Hindlimb muscle (tissue), 1 donor: ENCODE measurements around the gene TNIK. TPM values are rescaled to one million over a fixed set of nuclear protein-coding genes. Genes with fewer than 3 reads are reported as not detected.
A peak's percentile ranks its signal among the peaks of the same experiment; 100 is the strongest.
"Not testable (repeated sequence)": the region's sequence is repeated elsewhere in the genome, so short reads cannot be mapped to it uniquely, and the experiment has no call there.

ENCODE experiments used
- DNase-seq: peaks from one replicate; pipeline ENCODE4 v3.0.0-alpha.2; 2013
- polyA plus RNA-seq: library from polyadenylated mRNA; unstranded; fragments of 120-200 nt; gene quantifications from one replicate; pipeline ENCODE4 v1.2.1, GENCODE V29; 2013; ENCODE audit not compliant: insufficient read length

TNIK gene
- polyA plus RNA-seq, 1 donor, result 49.1 TPM

GRCh38 chr3:171121801-171122200 is 338.4 kb downstream of the TNIK start:
- no peak for DNase-seq

DNA sequence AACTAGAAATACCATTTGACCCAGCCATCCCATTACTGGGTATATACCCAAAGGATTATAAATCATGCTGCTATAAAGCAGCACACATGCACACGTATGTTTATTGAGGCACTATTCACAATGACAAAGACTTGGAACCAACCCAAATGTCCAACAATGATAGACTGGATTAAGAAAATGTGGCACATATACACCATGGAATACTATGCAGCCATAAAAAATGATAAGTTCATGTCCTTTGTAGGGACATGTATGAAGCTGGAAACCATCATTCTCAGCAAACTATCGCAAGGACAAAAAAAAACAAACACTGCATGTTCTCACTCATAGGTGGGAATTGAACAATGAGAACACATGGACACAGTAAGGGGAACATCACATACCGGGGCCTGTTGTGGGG is 340.8 kb downstream of the TNIK start:
- not testable (repeated sequence) for DNase-seq

DNA sequence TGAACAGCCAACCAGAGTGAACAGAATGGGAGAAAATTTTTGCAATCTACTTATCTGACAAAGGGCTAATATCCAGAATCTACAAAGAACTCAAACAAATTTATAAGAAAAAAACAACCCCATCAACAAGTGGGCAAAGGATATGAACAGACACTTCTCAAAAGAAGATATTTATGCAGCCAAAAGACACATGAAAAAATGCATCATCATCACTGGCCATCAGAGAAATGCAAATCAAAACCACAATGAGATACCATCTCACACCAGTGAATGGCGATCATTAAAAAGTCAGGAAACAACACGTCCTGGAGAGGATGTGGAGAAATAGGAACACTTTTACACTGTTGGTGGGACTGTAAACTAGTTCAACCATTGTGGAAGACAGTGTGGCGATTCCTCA is 341.2 kb downstream of the TNIK start:
- not testable (repeated sequence) for DNase-seq

- no peak for DNase-seq
Measured at GRCh38 chr3:171116824-171117395, 343.3 kb downstream of the TNIK start.

DNA sequence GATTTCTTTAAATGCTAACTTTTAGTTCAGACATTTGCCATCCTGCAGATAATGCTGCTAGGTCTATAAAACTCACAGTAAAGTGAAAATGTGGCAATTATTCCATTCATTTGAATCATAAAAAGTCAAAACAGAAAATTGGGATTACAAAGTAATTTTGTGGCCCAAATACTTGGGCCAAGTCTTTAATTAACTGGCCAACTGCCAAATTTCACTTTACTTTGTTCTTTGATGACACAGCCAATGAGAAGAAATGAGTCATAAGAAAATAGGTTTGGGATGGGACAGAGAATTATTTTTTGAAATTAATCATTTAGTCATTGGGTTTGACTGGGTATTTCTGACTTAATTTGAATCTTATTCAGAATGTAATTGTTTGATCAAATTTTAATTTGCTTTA is 343.8 kb downstream of the TNIK start:
- no peak for DNase-seq

DNA sequence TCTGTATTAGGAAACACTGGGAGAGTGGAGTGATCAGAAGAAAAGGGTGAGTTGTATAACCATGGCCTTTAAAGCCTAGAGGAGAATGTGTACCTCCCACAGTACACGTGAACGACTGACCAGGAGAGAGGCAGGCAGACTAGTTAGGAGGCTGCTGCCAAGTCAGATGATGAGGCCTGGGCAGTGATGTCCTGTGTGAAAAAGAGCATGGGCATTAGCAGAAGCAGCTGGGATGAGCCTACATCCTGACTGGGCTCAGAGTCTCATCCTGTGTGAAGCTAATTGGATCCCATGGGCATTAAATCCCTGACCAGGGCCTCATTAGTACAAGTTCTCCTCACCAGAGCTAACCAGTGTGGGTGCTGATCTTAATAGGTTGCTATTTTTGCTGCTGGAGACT is 344.5 kb downstream of the TNIK start:
- DNase-seq, result no peak

GRCh38 chr3:171113716-171114115 is 346.5 kb downstream of the TNIK start:
- no peak for DNase-seq

GRCh38 chr3:171110715-171111114 is 349.5 kb downstream of the TNIK start:
- DNase-seq, result no peak

- no peak for DNase-seq
Measured at GRCh38 chr3:171108066-171108465, 352.1 kb downstream of the TNIK start.

- DNase-seq, result no peak
Measured at GRCh38 chr3:171103185-171103584, 357.0 kb downstream of the TNIK start.

- DNase-seq, result no peak
Measured at GRCh38 chr3:171101982-171102641, 358.1 kb downstream of the TNIK start.

- DNase-seq, result no peak
Measured at GRCh38 chr3:171099911-171100310, 360.3 kb downstream of the TNIK start.

GRCh38 chr3:171095063-171095462 is 365.1 kb downstream of the TNIK start:
- no peak for DNase-seq

- no peak for DNase-seq
Measured at GRCh38 chr3:171094411-171094810, 365.8 kb downstream of the TNIK start.

DNA sequence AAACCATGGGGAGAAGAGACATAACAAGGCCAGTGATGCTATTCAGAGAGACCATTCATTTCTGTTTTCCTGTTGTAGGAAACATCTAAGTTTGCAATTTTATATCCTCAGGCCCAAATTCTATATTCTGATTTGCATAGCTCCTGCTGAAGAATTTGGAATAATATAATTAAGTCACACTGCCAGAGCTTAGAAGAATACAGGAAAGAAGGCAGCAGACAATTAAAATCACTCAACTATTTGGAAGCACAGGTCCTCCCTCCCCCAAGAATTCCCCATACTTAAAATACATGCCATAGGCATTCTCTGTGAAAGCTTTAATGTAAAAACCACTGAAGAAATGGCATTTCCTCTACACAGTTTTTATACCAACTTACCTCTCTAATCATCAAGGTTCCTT is 366.7 kb downstream of the TNIK start:
- no peak for DNase-seq

DNA sequence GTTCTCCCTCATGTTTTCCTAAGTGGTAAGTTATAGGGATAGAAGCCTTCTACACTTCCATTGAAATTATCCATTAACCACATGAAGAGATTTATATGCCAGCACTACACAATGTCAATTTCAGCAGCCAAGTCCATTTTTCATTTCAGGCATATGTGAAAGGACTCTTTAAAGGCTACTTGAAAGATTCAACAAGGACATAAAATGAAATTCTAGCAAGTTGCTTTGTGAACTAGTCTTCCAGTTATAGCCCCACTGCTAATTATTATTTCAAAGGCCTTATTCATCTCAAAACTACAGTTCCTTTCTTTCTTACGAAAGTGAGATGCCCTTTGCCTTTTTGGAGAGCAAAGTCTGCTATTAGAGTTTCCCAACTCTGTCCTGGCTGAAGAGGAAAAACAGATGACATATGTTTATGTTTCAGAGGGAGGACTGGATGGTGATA is 367.7 kb downstream of the TNIK start:
- no peak for DNase-seq

DNA sequence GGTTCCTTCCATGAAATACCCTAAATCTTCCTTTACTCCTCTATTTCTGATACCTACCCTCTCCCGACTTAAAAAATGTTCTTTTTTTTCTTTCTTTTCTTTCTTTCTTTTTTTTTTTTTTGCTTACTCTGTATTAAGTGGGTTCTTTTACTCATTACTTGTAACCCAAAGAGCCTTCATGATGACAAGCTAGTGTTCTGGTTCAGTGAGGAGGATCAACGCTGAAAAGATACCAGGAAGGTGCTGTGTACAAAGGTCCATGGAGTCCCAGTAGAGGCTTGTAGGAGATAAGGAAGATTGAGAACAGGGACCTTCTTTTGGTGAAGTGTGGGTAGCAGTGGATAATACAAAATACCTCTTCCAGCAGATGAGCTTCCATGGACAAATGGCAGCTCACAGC is 369.9 kb downstream of the TNIK start:
- DNase-seq, result no peak

DNA sequence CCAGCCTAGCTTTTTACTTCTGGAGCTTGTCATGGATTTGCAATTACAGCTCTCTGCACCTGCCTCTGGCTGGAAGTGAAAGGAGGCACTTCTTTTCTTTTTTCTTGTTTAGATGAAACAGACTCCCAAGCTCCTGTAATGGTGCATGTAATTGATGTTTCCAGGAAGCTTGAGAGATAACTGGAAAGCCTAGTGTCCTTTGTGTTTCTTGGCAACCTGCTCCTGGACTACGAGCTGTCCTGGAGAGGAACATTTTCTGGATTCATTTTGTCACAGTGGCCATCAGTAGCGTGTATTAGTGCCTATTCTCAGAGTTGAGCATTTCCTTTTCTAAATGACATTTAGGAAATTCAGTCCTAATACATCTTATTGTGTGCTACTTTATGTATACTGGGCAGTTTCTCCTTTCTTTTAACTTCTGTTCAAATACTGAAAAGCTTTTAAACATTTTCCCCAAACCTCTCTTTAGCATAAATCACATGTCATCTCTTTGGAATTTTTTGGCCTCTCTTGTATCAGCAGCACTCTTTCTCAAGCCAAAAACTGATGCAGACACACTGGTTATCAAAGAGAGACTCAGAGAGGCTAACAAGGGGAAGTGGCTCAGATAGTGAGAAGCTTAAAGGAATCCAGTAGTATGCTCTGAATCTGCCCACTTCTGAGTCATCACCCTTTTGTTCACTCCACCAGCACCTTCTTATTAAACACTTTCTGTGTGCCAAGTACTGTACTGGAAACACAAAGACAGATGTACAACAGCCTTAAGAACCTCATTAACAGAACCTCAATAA is 371.0 kb downstream of the TNIK start:
- DNase-seq, result peak; percentile 22

GRCh38 chr3:171088496-171088895 is 371.7 kb downstream of the TNIK start:
- no peak for DNase-seq

- DNase-seq, result no peak
Measured at GRCh38 chr3:171086914-171087313, 373.3 kb downstream of the TNIK start.

GRCh38 chr3:171077261-171077660 is 382.9 kb downstream of the TNIK start:
- no peak for DNase-seq

DNA sequence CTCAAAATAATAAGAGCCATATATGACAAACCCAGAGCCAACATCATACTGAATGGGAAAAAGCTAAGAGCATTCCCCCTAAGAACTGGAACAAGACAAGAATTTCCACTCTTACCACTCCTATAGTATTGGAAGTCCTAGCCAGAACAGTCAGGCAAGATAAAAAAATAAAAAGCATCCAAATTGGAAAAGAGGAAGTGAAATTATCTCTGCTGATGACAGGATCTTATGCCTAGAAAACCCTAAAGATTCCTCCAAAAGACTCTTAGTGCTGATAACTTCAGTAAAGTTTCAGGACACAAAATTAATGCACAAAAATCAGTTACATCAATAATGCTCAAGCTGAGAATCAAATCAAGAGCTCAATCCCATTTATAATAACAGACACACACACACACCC is 387.8 kb downstream of the TNIK start:
- peak; percentile 29 for DNase-seq

GRCh38 chr3:171068658-171069057 is 391.5 kb downstream of the TNIK start:
- DNase-seq, result no peak

DNA sequence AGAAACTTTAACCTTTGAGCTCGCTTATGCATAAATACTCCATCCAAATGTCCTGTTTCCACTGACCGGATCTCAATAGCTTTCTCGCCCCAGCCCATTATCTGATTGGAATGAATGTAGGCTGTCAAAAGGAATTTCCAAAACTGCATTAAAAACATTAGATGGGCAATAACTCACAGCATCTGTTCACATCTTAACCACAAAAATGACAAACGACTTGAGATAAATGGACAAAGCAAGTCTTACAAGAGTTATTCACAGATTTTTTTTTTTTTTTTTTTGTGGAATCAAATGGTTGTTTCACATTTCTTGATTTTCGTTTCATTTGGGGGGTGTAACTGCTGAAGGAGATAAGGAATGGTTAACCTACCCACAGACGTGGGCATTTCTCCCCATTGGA is 394.0 kb downstream of the TNIK start:
- no peak for DNase-seq
